Testis (tissue), 3 donors: ENCODE results near the gene RSPH9. TPM values are rescaled to one million over a fixed set of nuclear protein-coding genes. Genes with fewer than 3 reads are reported as not detected.

ENCODE experiments used
- DNase-seq: peaks from one replicate; pipeline ENCODE4 v3.0.0-alpha.2; 2019
- H3K27ac ChIP-seq, 2 donors: fragments of 200-600 bp; sonication (generic); one replicate each; pipeline ENCODE4 v1.5.1; 2019
- H3K27me3 ChIP-seq: fragments of 200-600 bp; sonication (generic); one replicate; pipeline ENCODE4 v1.5.1; 2019
- H3K36me3 ChIP-seq: fragments of 200-600 bp; sonication (generic); one replicate; pipeline ENCODE4 v1.5.1; 2017; ENCODE audit warnings: low read depth; ENCODE audit errors: missing control alignments
- H3K4me1 ChIP-seq: fragments of 200-600 bp; sonication (generic); one replicate; pipeline ENCODE4 v1.5.1; 2019
- H3K4me3 ChIP-seq, 2 donors: fragments of 200-600 bp; sonication (generic); one replicate each; pipeline ENCODE4 v1.5.1; 2017 to 2019
- H3K9me3 ChIP-seq: fragments of 200-600 bp; sonication (generic); one replicate; pipeline ENCODE4 v1.5.1; 2017
- POLR2A ChIP-seq: fragments of 450-650 bp; IDR thresholded peaks from one replicate; pipeline ENCODE4 v1.6.1; 2017; ENCODE audit warnings: antibody characterized with exemption, mild to moderate bottlenecking, moderate library complexity
- WGBS, 2 donors: methylation state at CpG; one replicate each; pipeline ENCODE4 v1.1.5; 2018; 5-methylcytosine and 5-hydroxymethylcytosine counted together
- intact Hi-C: fragments of 100-400 bp; cut with DNase I; formaldehyde crosslinking; loops from one replicate; pipeline ENCODE4 v1.15.1; 2023; ENCODE audit warnings: low total_unique reads
- polyA plus RNA-seq: library from polyadenylated mRNA; stranded (reverse); fragments of 350-450 nt; fragmentation: Illumina TruSeq; extraction: RNeasy Lipid Tissue Mini Kit (QIAGEN cat#74804); gene quantifications from one replicate; pipeline ENCODE4 v1.2.3, GENCODE V29; 2014; ENCODE audit warnings: low read depth, low replicate concordance; ENCODE audit not compliant: insufficient read depth
- total RNA-seq, 2 donors: library from RNA; depleted of rRNA; stranded (reverse); fragments of >200 nt; gene quantifications; one replicate each; pipeline ENCODE4 v1.2.3, GENCODE V29; 2016
- TF ChIP-seq, protein P1 (sequence below), 3 experiments: fragments of 450-650 bp in 2 of 3; fragments of 200-600 bp in 1 of 3; sonication (generic) in 1 of 3; IDR thresholded peaks; one replicate each; pipeline ENCODE4 v1.5.1; 2016 to 2019; ENCODE audit warnings: antibody characterized with exemption in 3 of 3, mild to moderate bottlenecking in 2 of 3, moderate library complexity in 1 of 3

Gene RSPH9
- total and polyA plus RNA-seq, 3 donors from 2014 or later, result 6.1 to 22.8 (median 8.3) TPM

DNA sequence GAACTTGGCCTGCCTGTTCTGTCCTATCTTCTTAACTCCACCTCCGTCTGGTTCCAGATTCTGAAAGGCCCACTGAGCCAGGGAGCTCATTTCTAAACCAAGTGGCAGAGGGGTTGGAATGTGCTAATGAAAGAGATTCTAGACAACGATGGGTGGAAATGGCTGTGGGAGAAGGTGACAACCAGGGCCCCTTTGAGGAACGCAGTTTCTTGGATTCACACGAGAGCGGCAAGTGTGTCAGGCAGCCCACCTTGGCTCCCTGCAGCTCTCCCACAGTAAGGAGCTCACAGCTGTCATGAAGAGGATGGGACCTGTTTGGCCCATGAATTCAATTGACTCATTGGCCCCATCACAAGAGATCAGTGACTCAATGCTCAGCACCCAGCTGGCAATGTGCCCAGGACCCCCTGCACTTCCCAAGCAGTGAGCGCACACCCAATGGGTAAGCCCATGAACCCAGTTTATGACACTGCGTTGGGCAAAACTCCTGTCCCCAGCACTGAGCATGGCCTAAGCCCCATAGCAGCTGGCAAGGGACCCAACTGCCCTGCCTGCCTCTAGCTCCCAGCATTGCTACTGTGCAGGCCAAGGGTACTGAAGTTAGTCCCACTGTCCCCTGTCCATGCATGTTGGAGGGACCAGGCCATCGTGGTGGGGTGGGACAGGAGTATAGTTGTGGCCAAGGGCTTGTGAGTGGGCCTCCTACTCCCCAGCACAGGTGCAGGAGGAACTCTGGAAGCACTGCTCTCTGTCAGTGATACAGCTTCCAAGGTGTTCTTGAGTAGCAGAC is 26.4 kb downstream of the RSPH9 start:
- no peak overlapping the region for H3K4me3 ChIP-seq
- H3K27ac ChIP-seq, result no peak overlapping the region
- no peaks in the 10 kb centered on the region for H3K27me3 ChIP-seq
- H3K36me3 ChIP-seq, result no peaks in the 10 kb centered on the region
- intact Hi-C loops, result no loop called here
- H3K9me3 ChIP-seq, result no peaks in the 10 kb centered on the region
- TF ChIP-seq, protein P1, sequence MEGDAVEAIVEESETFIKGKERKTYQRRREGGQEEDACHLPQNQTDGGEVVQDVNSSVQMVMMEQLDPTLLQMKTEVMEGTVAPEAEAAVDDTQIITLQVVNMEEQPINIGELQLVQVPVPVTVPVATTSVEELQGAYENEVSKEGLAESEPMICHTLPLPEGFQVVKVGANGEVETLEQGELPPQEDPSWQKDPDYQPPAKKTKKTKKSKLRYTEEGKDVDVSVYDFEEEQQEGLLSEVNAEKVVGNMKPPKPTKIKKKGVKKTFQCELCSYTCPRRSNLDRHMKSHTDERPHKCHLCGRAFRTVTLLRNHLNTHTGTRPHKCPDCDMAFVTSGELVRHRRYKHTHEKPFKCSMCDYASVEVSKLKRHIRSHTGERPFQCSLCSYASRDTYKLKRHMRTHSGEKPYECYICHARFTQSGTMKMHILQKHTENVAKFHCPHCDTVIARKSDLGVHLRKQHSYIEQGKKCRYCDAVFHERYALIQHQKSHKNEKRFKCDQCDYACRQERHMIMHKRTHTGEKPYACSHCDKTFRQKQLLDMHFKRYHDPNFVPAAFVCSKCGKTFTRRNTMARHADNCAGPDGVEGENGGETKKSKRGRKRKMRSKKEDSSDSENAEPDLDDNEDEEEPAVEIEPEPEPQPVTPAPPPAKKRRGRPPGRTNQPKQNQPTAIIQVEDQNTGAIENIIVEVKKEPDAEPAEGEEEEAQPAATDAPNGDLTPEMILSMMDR (IDR thresholded peaks at IDR 0.05), result no peak
- no peak for TF ChIP-seq POLR2A
- peaks cover 36% of the 10 kb centered on the region for H3K4me1 ChIP-seq
- no peak for DNase-seq
- WGBS, 2 donors, result 87 to 94% methylated on average over 5 to 8 of the region's 8 CpGs

DNA sequence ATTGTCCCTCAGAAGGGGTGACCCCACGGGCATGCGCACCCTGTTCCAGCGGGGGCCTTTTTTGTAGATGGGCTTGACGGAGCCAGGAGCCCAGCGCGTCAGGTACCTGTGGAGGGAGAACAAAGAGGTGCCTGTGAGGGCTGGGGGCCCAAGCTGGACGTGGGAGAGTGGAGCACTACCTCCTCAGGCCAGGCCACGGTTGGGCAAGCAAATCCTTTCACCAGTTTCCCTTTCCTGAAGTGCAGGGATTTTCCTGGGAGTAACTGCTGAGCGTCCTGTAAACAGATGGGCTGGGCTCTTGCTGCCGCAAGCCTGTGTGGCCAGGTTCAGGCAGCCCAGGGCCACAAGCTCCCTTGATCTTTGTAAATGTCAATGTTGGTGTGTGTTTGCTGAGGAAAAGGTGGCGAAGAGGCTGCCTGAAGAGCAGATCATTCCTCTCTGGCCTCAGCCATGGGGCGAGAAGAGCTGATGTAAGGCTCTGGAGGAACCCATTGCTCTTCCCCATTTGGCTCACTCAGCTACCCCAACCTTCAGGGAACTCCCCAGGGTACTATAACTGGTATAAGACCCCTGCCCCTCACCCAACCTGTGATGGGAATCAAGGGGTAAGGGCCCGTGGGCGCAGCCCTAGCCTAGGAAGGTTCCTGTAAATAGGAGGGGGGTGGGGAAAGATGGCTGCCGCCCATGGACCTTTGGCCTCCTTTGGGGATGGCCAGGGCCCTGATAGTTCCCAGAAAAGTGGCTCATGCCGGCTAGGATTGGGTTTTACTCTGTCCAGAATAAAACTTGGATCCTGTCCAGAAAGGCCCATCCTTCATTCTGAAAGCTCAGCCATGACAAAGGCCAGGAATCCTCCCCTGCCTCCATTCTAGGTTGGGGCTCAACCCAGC is 27.2 kb downstream of the RSPH9 start:
- Histone ChIP-seq H3K4me3 (no peak overlapping the region), H3K4me1 (peaks cover 36% of the 10 kb centered on the region), H3K9me3 (no peaks in the 10 kb centered on the region), H3K36me3 (no peaks in the 10 kb centered on the region), H3K27me3 (no peaks in the 10 kb centered on the region), H3K27ac (no peak overlapping the region)
- TF ChIP-seq POLR2A, result no peak
- TF ChIP-seq, protein P1 (IDR thresholded peaks at IDR 0.05), result no peak
- DNase-seq, result no peak
- 89 to 93% methylated on average over 14 to 16 of the region's 16 CpGs for WGBS, 2 donors
- intact Hi-C loops, result no loop called here

DNA sequence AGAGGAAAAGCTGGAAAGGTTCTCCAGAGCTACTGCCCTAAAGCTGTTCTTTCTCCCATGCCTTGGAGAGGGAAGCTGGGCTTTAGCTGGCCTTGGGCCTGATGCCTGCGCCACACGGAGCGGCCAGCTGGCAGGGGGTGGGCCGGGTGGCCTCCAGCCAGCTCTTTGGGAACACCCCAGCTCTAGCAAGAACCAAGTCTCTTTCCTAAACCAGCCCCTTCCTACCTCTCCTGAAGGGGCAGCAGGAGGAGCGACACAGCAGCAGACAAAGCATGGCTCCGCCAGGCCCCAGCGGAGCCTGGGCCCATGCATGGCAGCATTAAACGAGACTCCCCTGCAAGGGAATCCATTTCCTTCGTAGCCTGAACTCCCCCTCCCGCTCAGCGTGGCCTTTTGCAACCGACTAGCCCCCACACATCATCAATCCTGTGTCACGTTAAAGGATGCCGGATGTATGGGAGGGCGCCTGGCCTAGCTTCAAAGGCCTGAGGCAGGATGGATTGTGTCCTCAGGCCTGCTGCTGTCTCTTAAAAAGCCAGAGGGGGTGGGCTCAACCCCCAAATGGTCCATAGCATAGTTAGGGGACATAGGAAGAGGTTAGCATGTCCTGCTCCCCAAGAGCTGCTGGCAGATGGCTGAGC is 28.7 kb downstream of the RSPH9 start:
- no peaks in the 10 kb centered on the region for H3K27me3 ChIP-seq
- H3K36me3 ChIP-seq, result no peaks in the 10 kb centered on the region
- DNase-seq, result no peak
- no peak for TF ChIP-seq POLR2A
- TF ChIP-seq, protein P1 (IDR thresholded peaks at IDR 0.05), result no peak
- no peak overlapping the region for H3K27ac ChIP-seq
- H3K4me3 ChIP-seq, result no peak overlapping the region
- peaks cover 23% of the 10 kb centered on the region for H3K4me1 ChIP-seq
- intact Hi-C loops, result no loop called here
- no peaks in the 10 kb centered on the region for H3K9me3 ChIP-seq
- 66 to 77% methylated on average over 8 to 15 of the region's 15 CpGs for WGBS, 2 donors

DNA sequence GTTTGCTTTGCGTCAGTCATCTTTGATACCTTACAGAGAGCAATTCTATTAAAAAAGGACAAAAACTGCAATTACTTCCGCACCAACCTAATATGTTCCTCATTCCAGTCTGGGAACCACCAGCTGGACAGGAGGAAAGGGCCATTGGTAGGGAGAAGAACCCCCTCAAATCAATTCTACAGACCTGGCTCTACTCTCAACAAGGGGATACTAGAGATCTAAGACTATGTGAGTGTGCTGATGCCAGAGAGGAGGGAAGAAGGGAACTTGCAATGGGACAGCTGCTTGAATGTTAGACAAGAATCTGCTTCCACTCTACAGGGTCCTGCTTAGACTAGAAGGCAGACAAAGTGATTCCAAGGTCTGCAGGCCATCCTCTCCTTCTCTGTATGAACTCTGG is 29.5 kb downstream of the RSPH9 start:
- Histone ChIP-seq H3K36me3 (no peaks in the 10 kb centered on the region), H3K27me3 (no peaks in the 10 kb centered on the region), H3K9me3 (no peaks in the 10 kb centered on the region), H3K4me3 (no peak overlapping the region), H3K4me1 (peaks cover 15% of the 10 kb centered on the region), H3K27ac (no peak overlapping the region)
- DNase-seq, result no peak
- intact Hi-C loops, result no loop called here
- 88 to 95% methylated on average over 1 to 2 of the region's 2 CpGs for WGBS, 2 donors
- TF ChIP-seq, protein P1 (IDR thresholded peaks at IDR 0.05), result no peak
- no peak for TF ChIP-seq POLR2A
